AG08395 (cell line): Measurements from ENCODE around the gene FOXA2.

ENCODE experiments used
- DNase-seq: peaks from one replicate; pipeline ENCODE4 v3.0.0; 2012; ENCODE audit warnings: mixed read lengths, low spot score

Gene FOXA2

GRCh38 chr20:22536956-22537756, 47.2 kb downstream of the FOXA2 start:
- no peak for DNase-seq

DNA sequence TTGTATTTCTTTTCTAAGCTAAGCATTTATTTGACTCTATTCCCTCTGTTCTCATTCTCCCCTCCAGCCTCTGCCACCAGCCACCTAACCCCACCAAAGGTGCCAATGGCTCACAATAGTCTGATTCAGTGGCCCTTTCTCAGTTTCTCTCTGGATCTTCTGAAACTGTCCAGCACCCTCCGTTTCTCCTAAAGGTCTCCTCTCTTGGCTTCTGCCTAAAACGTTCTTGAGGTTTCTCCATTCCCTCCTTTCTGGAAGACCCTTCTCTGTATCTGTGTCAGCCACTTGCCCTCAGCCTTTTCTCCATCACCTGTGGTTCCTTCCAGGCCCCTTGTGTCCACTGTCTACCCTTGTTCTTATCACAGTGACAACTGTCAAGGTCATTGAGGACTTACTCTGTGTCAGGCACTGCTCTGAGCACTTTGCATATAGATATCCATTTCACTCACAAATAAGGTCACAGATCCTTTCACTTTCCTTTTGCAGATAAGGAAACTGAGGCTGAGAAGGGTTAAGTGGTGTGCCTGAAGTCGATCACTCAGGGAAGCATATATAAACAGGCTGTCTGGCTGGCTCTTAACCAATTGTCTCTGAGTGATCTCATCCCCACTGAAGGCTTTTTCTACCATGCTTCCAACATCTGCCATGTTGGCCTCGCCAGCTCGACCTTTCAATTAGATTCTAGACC, 48.1 kb downstream of the FOXA2 start:
- DNase-seq: no peak

DNA sequence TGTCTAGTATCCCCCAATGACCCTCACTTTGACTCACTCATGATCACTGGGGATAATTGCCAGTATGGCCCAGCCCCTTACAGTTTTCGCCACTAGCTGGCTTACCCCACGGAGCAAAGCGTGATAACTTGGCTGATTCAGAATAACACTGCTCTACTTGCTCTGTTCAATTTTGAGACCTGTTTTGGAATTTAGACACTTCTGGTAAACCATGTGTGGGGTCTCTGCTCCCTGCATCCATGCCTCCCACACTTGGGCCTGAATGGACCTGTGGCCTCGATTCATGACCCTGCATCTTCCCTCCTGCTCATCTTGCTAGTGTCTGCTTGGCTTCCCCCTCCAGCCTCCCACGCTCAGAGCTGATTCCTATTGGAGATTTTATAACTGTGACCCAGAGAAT, 48.9 kb downstream of the FOXA2 start:
- no peak for DNase-seq

GRCh38 chr20:22533823-22534751, 50.3 kb downstream of the FOXA2 start:
- no peak for DNase-seq

DNA sequence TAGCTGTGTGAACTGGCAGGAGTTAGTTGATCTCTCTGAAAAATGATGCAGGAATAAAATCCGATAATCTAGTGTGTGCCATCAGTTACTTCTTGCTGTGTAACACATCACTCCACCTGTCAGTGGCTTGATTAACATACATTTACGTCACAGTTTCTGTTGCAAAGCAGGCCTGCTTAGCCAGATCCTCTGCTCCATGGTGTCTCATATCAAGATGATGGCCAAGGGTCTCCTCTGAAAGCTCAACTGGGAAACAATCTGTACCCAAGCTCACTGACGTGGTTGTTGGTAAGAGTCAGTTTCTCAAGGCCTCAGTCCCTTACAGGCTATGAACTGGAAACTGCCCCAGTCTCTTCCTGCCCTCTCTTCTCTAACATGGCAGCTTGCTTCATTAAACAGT, 51.8 kb downstream of the FOXA2 start:
- DNase-seq: no peak

DNA sequence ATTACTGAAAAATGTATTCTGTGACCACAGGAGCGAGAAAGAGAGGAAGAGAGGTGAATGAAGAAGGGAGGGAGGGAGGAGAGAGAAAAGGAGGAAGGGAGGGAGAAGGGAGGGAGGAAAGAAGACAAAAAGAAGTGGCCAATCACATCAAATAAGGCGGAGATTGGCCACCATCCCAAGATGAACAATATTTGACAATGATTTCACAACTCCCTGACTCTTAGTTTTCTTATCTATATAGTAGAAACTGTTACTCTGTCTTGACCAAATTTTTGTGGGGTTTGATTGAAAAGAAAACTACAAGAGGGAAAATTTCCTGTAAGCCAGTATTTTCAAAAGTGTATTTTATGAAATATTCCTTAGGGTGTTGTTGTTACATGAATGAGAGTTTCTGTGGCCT, 52.6 kb downstream of the FOXA2 start:
- no peak for DNase-seq

DNA sequence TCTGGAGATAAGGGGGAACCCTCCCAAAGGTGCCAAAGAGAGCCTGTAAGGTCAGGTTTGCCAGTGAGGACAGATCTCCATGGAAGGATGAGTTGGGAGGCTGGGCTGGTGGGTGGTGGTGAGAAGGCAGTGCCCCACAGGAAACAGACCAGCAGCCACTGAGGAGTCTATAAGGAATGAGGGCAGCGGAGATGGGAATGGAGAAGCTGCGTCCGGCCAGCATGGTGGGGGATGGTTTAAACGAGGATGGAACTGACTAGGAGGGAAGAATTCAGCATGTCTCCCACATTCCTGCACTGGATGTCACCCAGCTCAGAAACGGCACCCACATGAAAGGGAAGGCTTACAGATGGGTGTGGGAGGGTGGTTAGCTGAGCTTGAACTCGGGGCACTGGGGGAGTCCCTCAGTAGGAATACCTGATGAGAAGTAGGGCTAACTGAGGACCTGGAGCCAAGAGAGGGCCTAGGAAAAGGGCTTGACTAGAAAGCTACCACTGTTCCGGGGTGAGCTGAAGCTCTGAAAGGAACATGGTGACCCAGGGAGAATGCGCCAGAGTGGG, 53.2 kb downstream of the FOXA2 start:
- no peak for DNase-seq
